Endodermal cell (in vitro differentiated cells): ENCODE results near the gene ANKRD22. TPM values are rescaled to one million over a fixed set of nuclear protein-coding genes. Genes with fewer than 3 reads are reported as not detected.

Experiments used
- DNase-seq: peaks from one replicate; pipeline ENCODE4 v3.0.0-alpha.2; 2017
- H3K27ac ChIP-seq: 2 replicates; pipeline ENCODE4 v1.5.1; 2013; ENCODE audit warnings: mild to moderate bottlenecking, low read depth, low read length, moderate library complexity
- H3K27me3 ChIP-seq: 2 replicates; pipeline ENCODE4 v1.6.1; 2013; ENCODE audit warnings: mild to moderate bottlenecking, low read length, moderate library complexity; ENCODE audit not compliant: insufficient read depth, control insufficient read depth, poor library complexity, severe bottlenecking
- H3K36me3 ChIP-seq: 2 replicates; pipeline ENCODE4 v1.7.0; 2013; ENCODE audit warnings: mild to moderate bottlenecking, low read length, moderate library complexity; ENCODE audit not compliant: control insufficient read depth, insufficient read depth
- H3K4me1 ChIP-seq: one replicate; pipeline ENCODE4 v1.7.0; 2013; ENCODE audit warnings: low read length; ENCODE audit not compliant: control insufficient read depth, insufficient read depth
- H3K4me3 ChIP-seq: 2 replicates; pipeline ENCODE4 v1.5.1; 2013; ENCODE audit warnings: mild to moderate bottlenecking, low read length, moderate library complexity
- H3K9ac ChIP-seq: 2 replicates; pipeline ENCODE4 v1.6.1; 2013; ENCODE audit warnings: mild to moderate bottlenecking, low read length, moderate library complexity; ENCODE audit not compliant: poor library complexity, severe bottlenecking; ENCODE audit errors: extremely low read depth
- H3K9me3 ChIP-seq: 2 replicates; pipeline ENCODE4 v1.6.1; 2013; ENCODE audit warnings: mild to moderate bottlenecking, low read length, moderate library complexity; ENCODE audit not compliant: control insufficient read depth
- H3K27ac Mint-ChIP-seq: 2 replicates; pipeline ENCODE4 v1.8.0; 2020; ENCODE audit warnings: mixed read lengths
- H3K27me3 Mint-ChIP-seq: 2 replicates; pipeline ENCODE4 v1.8.0; 2021; ENCODE audit warnings: mild to moderate bottlenecking, mixed read lengths; ENCODE audit not compliant: insufficient read depth
- H3K36me3 Mint-ChIP-seq: 2 replicates; pipeline ENCODE4 v1.8.0; 2020; ENCODE audit warnings: low read depth, mixed read lengths
- H3K4me1 Mint-ChIP-seq: 2 replicates; pipeline ENCODE4 v1.8.0; 2020; ENCODE audit warnings: mixed read lengths
- H3K4me3 Mint-ChIP-seq: 2 replicates; pipeline ENCODE4 v1.8.0; 2020; ENCODE audit warnings: mild to moderate bottlenecking, moderate library complexity, mixed read lengths
- H3K9me3 Mint-ChIP-seq: 2 replicates; pipeline ENCODE4 v1.8.0; 2020; ENCODE audit warnings: mild to moderate bottlenecking, mixed read lengths
- WGBS, 2 experiments: methylation state at CpG; one replicate each; pipeline versions ENCODE4 v1.1.5 to v1.1.7; 2013; ENCODE audit warnings: missing lambda C conversion rate in 2 of 2, mixed read lengths in 1 of 2; ENCODE audit not compliant: insufficient coverage in 1 of 2, insufficient read length in 1 of 2; 5-methylcytosine and 5-hydroxymethylcytosine counted together
- total RNA-seq, 2 donors: library from RNA; stranded (reverse); fragmentation: NEBNext Ultra II Directional in 1 of 2; extraction: Animal tissue kit (Norgen Biotek cat#: 25700) in 1 of 2; gene quantifications; 2 replicates in 1 of 2; 3 replicates in 1 of 2; pipeline ENCODE4 v1.2.1, GENCODE V29; 2021
- TF ChIP-seq, protein P1 (sequence below): fragments of 200-600 bp; sonication (generic); conservative IDR thresholded peaks from 2 replicates; pipeline ENCODE4 v1.5.0; 2021; ENCODE audit warnings: antibody characterized with exemption, mild to moderate bottlenecking

The ANKRD22 gene
- total RNA-seq, 2 donors from 2014 or later: not detected

DNA sequence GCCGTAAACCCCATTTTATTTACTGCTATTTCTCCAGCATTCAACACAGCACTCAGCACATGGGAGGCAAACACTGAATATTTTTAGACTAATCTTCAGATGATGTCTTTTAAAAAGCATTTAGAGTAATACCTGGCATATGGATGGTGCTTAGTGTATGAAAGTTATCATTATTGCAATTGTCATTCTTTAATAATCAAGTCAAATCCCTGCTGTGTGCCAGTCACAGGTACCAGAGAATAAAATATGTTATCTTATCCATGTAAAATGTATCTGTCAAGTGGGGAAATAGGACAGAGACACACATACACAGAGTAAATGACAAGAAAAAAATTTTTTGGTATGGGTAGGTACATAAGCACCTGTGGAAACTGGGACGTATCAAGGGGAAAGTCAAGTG lies 18.5 kb downstream of the ANKRD22 start:
- H3K9me3 Mint-ChIP-seq: no peaks in the 10 kb centered on the region

DNA sequence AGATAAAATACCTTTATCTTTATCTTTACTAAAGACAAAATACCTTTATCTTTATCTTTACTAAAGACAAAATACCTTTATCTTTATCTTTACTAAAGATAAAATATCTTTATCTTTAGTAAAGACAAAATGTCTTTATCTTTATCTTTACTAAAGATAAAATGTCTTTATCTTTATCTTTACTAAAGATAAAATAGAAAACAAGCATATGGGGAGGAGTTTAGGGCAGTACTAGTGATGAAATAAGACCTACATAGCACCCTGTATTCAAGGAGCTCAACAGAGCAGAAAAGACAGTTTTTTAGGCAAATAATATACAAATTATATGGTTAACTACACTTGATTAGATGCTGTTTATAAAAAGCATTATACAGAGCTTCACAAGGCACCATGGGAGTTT lies 19.3 kb downstream of the ANKRD22 start:
- Histone ChIP-seq H3K36me3 (no peaks in the 10 kb centered on the region), H3K9me3 (no peaks in the 10 kb centered on the region), H3K27ac (no peak overlapping the region), H3K4me3 (no peak overlapping the region), H3K27me3 (peaks cover 95% of the 10 kb centered on the region), H3K4me1 (no peaks in the 10 kb centered on the region), H3K9ac (no peak overlapping the region)
- Mint-ChIP-seq H3K36me3 (no peaks in the 10 kb centered on the region), H3K9me3 (no peaks in the 10 kb centered on the region), H3K4me3 (no peak overlapping the region), H3K4me1 (peaks cover 12% of the 10 kb centered on the region), H3K27ac (no peak overlapping the region), H3K27me3 (peaks cover 59% of the 10 kb centered on the region)
- no peak for DNase-seq
- TF ChIP-seq, protein P1, sequence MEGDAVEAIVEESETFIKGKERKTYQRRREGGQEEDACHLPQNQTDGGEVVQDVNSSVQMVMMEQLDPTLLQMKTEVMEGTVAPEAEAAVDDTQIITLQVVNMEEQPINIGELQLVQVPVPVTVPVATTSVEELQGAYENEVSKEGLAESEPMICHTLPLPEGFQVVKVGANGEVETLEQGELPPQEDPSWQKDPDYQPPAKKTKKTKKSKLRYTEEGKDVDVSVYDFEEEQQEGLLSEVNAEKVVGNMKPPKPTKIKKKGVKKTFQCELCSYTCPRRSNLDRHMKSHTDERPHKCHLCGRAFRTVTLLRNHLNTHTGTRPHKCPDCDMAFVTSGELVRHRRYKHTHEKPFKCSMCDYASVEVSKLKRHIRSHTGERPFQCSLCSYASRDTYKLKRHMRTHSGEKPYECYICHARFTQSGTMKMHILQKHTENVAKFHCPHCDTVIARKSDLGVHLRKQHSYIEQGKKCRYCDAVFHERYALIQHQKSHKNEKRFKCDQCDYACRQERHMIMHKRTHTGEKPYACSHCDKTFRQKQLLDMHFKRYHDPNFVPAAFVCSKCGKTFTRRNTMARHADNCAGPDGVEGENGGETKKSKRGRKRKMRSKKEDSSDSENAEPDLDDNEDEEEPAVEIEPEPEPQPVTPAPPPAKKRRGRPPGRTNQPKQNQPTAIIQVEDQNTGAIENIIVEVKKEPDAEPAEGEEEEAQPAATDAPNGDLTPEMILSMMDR: no peak

More for the DNA sequence above, 18.5 kb downstream of the ANKRD22 start:
- 100% methylated on average over 2 of the region's 2 CpGs; no CpG with 5 or more reads in 1 of the 2 experiments for WGBS, 2 experiments
- H3K36me3 Mint-ChIP-seq: no peaks in the 10 kb centered on the region
- H3K27me3 ChIP-seq: peaks cover 95% of the 10 kb centered on the region
- H3K4me3 Mint-ChIP-seq: no peak overlapping the region
- peaks cover 52% of the 10 kb centered on the region for H3K27me3 Mint-ChIP-seq
- no peaks in the 10 kb centered on the region for H3K36me3 ChIP-seq
- H3K9me3 ChIP-seq: no peaks in the 10 kb centered on the region
- TF ChIP-seq, protein P1: no peak
- H3K4me1 ChIP-seq: no peaks in the 10 kb centered on the region
- no peak for DNase-seq
- no peak overlapping the region for H3K4me3 ChIP-seq
- no peak overlapping the region for H3K27ac Mint-ChIP-seq
- no peak overlapping the region for H3K27ac ChIP-seq
- H3K4me1 Mint-ChIP-seq: peaks cover 12% of the 10 kb centered on the region
- H3K9ac ChIP-seq: no peak overlapping the region

DNA sequence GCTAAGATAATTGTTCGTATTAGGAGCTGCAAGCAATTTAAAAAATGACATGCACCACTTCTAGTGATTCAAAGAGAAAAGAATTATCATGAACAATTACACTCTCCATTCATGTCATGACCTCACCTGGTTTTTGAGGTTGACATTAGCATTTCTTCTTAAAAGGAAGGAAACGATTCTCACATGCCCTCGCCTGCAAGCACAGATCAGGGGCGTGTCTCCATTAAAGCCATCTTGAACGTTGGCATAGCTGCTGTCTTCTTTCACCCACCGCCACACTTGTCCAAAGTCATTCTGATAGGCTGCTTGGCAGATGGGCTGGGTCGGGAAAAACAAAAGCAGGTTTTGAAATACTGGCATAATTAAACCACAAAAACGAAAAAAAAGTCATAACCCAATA lies 19.9 kb downstream of the ANKRD22 start:
- Histone ChIP-seq H3K9me3 (no peaks in the 10 kb centered on the region), H3K36me3 (no peaks in the 10 kb centered on the region), H3K27ac (no peak overlapping the region), H3K4me3 (no peak overlapping the region), H3K4me1 (no peaks in the 10 kb centered on the region), H3K9ac (no peak overlapping the region), H3K27me3 (peaks cover 95% of the 10 kb centered on the region)
- peaks cover 12% of the 10 kb centered on the region for H3K4me1 Mint-ChIP-seq
- H3K27ac Mint-ChIP-seq: no peak overlapping the region
- TF ChIP-seq, protein P1: no peak
- no peak for DNase-seq
- H3K36me3 Mint-ChIP-seq: no peaks in the 10 kb centered on the region
- H3K9me3 Mint-ChIP-seq: no peaks in the 10 kb centered on the region
- no peak overlapping the region for H3K4me3 Mint-ChIP-seq
- WGBS, 2 experiments: 71 to 83% methylated on average over 6 to 7 of the region's 8 CpGs
- peaks cover 66% of the 10 kb centered on the region for H3K27me3 Mint-ChIP-seq
